Stimulated activated naive B cell treated with anti-CD40 and anti-IgM and Interleukin-4, amounts not matched to agents 10 μg/mL and 1 μg/mL and 100 μg/mL, for 72 hours (primary cell): ENCODE results near the gene TMEM45B.
A peak's percentile ranks its signal among the peaks of the same experiment; 100 is the strongest.
"Not testable (repeated sequence)": the region's sequence is repeated elsewhere in the genome, so short reads cannot be mapped to it uniquely, and the experiment has no call there.

Source experiments
- ATAC-seq, 2 donors: fragments of 150-1000 bp; cut with Tn5 transposase; replicated peaks; 2 replicates each; pipeline ENCODE4 v1.10.0; 2021; ENCODE audit warnings: moderate library complexity in 1 of 2
- DNase-seq: peaks from one replicate; pipeline ENCODE4 v3.0.0; 2021
- H3K27ac Mint-ChIP-seq: one replicate; pipeline ENCODE4 v1.8.0; 2022; ENCODE audit warnings: mild to moderate bottlenecking, mixed read lengths
- H3K27me3 Mint-ChIP-seq, 2 donors: one replicate each; pipeline ENCODE4 v1.8.0; 2022; ENCODE audit warnings: mixed read lengths in 2 of 2
- H3K36me3 Mint-ChIP-seq, 2 donors: one replicate each; pipeline ENCODE4 v1.8.0; 2022; ENCODE audit warnings: mixed read lengths in 2 of 2, mild to moderate bottlenecking in 1 of 2
- H3K4me1 Mint-ChIP-seq, 2 donors: one replicate each; pipeline ENCODE4 v1.8.0; 2022; ENCODE audit warnings: mixed read lengths in 2 of 2, mild to moderate bottlenecking in 1 of 2
- H3K4me3 Mint-ChIP-seq, 2 donors: one replicate each; pipeline ENCODE4 v1.8.0; 2022; ENCODE audit warnings: mild to moderate bottlenecking in 2 of 2, mixed read lengths in 2 of 2, moderate library complexity in 1 of 2
- H3K9me3 Mint-ChIP-seq, 2 donors: one replicate each; pipeline ENCODE4 v1.8.0; 2022; ENCODE audit warnings: mixed read lengths in 2 of 2, mild to moderate bottlenecking in 1 of 2

Gene TMEM45B

DNA sequence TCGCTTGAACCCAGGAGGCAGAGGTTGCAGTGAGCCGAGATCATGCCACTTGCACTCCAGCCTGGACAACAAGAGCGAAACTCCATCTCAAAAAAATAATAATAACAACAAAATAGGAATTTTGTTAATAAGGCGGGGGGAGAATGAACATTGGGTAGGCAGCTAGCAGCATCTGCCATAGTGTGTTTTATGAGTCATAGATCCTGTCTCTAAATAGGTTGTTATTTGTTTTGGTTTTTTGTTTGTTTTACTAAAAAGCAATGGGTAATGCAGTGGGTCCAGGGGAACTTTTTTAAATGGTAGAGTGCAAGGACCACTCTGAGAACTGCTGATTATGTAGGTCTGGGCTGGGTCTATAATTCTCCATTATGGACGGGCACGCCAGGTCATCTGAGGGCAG is 4.6 kb downstream of the TMEM45B start:
- H3K27me3 Mint-ChIP-seq, result peaks cover 39 to 42% of the 10 kb centered on the region in 2 donors
- H3K9me3 Mint-ChIP-seq, ATAC-seq, H3K36me3 Mint-ChIP-seq, H3K4me1 Mint-ChIP-seq, H3K27ac Mint-ChIP-seq, H3K4me3 Mint-ChIP-seq, DNase-seq: not testable (repeated sequence)

DNA sequence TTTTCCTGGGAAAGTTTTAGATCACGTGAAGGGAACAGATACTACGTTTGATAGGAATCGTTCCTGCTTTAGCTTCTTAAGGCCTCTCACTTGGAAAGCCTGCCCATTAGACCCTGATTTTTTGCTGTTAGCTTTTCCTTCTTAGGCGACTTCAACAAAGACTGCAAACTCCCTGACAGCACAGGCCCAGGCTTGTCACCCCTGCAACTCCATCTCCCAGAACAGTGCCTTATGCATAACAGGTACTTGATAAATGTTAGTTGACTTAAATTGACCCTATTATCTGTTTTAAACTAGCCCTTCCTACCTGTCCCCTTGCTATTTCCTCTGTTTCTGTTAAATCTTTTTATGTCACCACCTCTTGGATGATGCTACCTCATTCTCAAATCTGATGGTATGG is 7.6 kb downstream of the TMEM45B start:
- not testable (repeated sequence) for H3K4me1 Mint-ChIP-seq, DNase-seq, H3K27ac Mint-ChIP-seq, ATAC-seq, H3K36me3 Mint-ChIP-seq, H3K4me3 Mint-ChIP-seq, H3K9me3 Mint-ChIP-seq
- H3K27me3 Mint-ChIP-seq, result peaks cover 13 to 22% of the 10 kb centered on the region in 2 donors

DNA sequence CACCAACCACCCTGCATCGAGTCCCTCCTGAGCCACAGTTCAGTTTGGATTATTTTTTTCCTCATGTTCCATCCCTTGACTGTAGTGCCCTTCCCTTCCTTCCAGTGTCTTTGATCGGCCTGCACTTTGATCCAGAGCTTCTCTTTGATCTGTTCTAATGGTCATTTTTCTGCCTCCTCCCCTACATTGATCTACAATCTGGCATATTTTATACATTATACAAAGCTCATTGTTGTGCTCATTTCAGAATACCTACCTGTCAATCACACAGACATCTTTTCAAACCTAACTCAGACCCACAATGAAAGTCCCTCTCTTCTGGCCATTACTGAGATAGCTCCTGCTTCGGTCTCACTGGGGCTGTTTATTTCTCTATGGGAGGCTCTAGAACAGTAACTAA is 8.2 kb downstream of the TMEM45B start:
- H3K36me3 Mint-ChIP-seq, ATAC-seq, H3K4me1 Mint-ChIP-seq, H3K9me3 Mint-ChIP-seq, H3K27ac Mint-ChIP-seq, H3K4me3 Mint-ChIP-seq, DNase-seq: not testable (repeated sequence)
- H3K27me3 Mint-ChIP-seq, result peaks cover 9 to 22% of the 10 kb centered on the region in 2 donors

DNA sequence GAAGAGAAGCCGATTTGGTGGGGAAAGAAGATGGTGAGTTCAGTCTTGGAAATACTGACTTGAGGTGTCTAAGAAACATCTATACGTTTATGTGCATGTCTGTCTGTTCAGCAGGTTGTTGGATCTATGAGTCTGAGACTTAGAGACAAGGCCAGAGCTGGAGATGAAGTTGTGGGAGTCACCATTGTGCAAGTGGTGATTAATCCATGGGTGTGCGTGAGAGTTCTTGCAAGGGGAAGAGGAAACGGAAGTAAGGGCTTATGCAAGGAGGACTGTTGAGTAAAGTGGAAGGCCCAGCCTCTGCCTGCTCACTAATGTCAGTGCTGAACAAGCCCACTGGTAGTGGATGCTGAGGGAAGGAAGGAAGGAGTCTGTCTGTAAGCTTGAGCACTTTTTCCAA is 9.7 kb downstream of the TMEM45B start:
- DNase-seq, result no peak
- no peak for ATAC-seq
- Mint-ChIP-seq H3K9me3 (no peaks in the 10 kb centered on the region), H3K4me1 (no peaks in the 10 kb centered on the region), H3K36me3 (no peaks in the 10 kb centered on the region), H3K4me3 (no peak overlapping the region), H3K27me3 (peaks cover 0 to 16% of the 10 kb centered on the region in 2 donors), H3K27ac (no peak overlapping the region)

DNA sequence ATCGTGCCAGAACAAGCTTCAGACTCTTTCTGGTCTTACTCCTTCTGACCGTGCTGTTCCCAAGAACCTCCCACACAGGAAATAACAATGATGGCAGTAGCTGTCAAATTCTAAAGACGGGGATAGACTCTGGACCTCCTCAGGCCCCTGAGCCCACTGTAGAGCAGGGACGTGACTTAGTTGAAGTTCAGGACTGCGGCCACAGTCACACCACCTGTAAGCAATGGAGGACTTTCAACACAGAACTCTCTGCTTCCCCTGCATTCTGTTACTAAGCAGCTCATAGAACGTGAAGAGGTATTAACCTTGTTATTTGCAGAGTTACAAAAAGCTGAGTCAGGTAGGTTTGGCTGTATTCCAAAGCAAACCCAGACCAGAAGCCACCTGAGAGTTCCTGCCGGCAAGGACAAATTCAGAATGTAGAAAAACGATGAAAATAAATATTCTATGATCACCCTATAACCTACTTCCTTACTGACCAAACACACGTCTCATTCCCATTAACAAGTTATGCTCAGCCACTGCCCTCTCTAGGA is 12.7 kb downstream of the TMEM45B start:
- no peaks in the 10 kb centered on the region for H3K4me1 Mint-ChIP-seq

DNA sequence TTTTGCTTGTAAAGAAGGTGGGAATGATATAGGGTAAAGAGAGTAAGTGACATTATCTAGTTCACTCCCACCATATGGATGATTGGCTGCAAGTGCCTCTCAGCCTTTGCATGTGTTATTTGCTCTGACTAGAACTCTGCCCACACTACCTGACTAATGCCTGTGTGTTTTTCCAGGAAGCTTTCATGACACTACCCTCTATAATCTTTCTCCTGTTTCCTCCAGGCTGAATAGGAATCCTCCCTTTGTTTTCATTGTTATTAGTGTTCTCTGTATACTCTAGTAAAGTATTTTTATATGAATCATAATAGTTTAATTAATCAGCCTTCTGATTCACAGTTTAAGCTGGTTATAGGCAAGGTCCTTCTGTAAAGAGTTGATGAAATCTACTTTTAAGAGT is 13.8 kb downstream of the TMEM45B start:
- H3K27me3 Mint-ChIP-seq, result peaks cover 0 to 11% of the 10 kb centered on the region in 2 donors
- not testable (repeated sequence) for DNase-seq, H3K36me3 Mint-ChIP-seq, H3K27ac Mint-ChIP-seq, H3K4me3 Mint-ChIP-seq, H3K9me3 Mint-ChIP-seq, H3K4me1 Mint-ChIP-seq, ATAC-seq

More for the DNA sequence above, 12.7 kb downstream of the TMEM45B start:
- H3K9me3 Mint-ChIP-seq, result no peaks in the 10 kb centered on the region
- peaks cover 0 to 11% of the 10 kb centered on the region in 2 donors for H3K27me3 Mint-ChIP-seq
- no peak for ATAC-seq
- DNase-seq, result no peak
- no peak overlapping the region for H3K4me3 Mint-ChIP-seq
- H3K27ac Mint-ChIP-seq, result no peak overlapping the region
- H3K36me3 Mint-ChIP-seq, result no peaks in the 10 kb centered on the region

DNA sequence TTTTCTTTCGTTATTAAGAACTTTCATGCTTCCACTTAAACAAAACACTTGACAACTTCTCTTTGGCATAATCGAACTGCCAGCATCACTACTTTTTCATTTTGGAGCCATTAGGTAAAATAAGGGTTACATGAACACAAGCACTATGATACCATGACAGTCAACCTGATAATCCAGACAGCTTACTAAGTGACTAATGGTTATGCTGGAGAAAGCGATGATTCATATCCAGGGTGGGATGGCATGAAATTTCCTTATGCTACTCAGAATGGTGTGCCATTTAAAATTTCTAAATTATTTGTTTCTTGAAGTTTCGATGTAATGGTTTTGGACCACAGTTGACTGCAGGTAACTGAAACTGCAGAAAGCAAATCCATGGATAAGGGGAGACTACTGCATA is 15.6 kb downstream of the TMEM45B start:
- H3K4me3 Mint-ChIP-seq, H3K27ac Mint-ChIP-seq, DNase-seq, ATAC-seq, H3K9me3 Mint-ChIP-seq, H3K4me1 Mint-ChIP-seq, H3K36me3 Mint-ChIP-seq: not testable (repeated sequence)
- H3K27me3 Mint-ChIP-seq, result peaks cover 0 to 11% of the 10 kb centered on the region in 2 donors

DNA sequence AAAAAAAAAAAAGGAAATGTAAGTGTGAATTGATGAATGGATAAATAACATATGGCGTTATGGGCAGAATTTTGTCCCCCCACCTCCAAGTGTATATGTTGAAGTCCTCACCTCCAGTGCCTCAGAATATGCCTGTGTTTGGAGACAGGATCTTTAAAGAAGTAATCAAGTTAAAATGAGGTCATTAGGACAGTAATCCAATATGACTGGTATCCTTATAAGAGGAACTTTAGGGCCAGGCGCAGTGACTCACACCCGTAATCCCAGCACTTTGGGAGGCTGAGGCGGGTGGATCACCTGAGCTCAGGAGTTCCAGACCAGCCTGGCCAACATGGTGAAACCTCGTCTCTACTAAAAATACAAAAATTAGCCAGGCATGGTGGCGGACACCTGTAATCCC is 17.6 kb downstream of the TMEM45B start:
- not testable (repeated sequence) for DNase-seq, H3K36me3 Mint-ChIP-seq, H3K27ac Mint-ChIP-seq, H3K4me3 Mint-ChIP-seq, ATAC-seq, H3K4me1 Mint-ChIP-seq, H3K9me3 Mint-ChIP-seq, H3K27me3 Mint-ChIP-seq

DNA sequence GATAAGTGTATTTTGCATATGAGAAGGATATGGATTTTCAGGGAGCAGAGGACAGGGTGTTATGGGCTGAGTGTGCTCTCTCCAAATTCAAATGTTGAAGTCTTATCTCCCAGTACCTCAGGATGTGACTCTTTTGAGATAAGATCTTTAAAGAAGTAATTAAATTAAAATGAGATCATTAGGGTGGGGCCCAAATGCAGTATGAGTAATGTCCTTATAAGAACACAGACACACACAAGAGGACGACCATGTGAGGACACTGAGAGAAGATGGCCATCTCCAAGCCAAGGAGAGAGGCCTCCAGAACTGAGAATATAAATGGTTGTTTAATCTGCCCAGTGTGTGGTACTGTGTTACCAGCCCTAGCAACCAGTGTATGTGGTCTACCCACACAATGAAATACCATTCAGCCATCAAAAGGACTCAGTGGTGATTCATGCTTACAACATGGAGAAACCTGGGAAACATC is 20.8 kb downstream of the TMEM45B start:
- H3K4me1 Mint-ChIP-seq, ATAC-seq, H3K36me3 Mint-ChIP-seq, H3K9me3 Mint-ChIP-seq, H3K4me3 Mint-ChIP-seq, DNase-seq, H3K27ac Mint-ChIP-seq: not testable (repeated sequence)
- peaks cover 9 to 17% of the 10 kb centered on the region in 2 donors for H3K27me3 Mint-ChIP-seq

DNA sequence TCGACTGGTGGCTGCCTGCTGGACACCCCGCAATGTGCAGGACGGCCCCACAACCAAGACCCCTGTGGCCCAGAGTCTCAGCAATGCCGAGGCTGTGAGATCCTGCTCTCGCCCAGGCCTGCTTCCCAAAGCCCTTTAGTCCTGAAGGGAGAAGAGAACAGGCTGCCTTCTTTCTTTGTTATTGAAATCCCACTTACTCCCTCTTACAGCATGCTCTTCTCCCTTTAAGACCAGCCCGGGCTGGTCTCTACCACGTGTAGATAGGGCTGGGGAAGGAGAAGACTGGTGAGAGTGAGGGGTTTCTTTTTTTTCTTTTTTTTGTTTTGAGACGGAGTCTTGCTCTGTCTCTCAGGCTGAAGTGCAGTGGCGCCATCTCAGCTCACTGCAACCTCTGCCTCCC is 21.3 kb downstream of the TMEM45B start:
- no peak overlapping the region for H3K27ac Mint-ChIP-seq
- no peaks in the 10 kb centered on the region for H3K4me1 Mint-ChIP-seq
- no peaks in the 10 kb centered on the region for H3K36me3 Mint-ChIP-seq
- H3K4me3 Mint-ChIP-seq, result no peak overlapping the region
- DNase-seq (no peak), ATAC-seq (no peak)
- no peaks in the 10 kb centered on the region for H3K9me3 Mint-ChIP-seq
- H3K27me3 Mint-ChIP-seq, result peaks cover 9 to 17% of the 10 kb centered on the region in 2 donors

DNA sequence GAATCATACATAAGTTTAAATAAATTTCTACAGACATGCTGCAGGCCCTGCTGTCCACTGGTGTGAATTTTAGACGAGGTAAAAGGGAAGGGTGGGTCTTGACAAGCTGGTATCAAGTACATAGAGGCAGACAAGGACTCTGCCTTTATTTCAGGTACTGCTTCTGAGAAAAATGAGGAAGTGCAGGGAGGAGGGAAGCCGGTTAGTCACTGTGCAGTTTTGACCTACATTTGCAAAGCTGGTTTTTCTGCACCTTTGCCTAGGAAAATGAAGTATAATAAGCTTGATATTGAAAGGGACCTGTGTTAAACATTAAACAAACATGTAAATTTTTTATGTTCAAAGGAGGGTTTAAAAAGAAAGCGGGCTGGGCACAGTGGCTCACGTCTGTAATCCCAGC is 24.6 kb downstream of the TMEM45B start:
- ATAC-seq (peak in 1 of 2 donors; percentile 44), DNase-seq (no peak)
- Mint-ChIP-seq H3K4me3 (no peak overlapping the region), H3K27ac (no peak overlapping the region), H3K9me3 (no peaks in the 10 kb centered on the region), H3K27me3 (peaks cover 9 to 19% of the 10 kb centered on the region in 2 donors), H3K36me3 (no peaks in the 10 kb centered on the region), H3K4me1 (no peaks in the 10 kb centered on the region)

DNA sequence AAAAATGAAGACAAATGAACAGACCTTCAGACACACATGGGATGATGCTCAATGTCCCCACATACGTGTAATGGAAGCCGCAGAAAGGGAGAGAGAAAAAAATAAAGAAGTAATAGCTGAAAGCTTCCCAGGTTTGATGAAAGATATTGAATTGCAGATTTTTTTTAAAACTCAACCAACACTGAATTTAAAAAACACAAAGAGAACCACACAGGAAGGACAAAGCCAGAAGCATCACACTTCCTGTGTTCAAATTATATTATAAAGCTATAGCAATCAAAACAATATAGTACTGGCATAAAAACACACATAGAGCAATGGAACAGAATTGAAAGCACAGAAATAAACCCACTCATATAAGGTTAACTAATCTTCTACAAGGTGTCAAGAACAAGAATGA is 26.5 kb downstream of the TMEM45B start:
- H3K27me3 Mint-ChIP-seq, result peaks cover 9 to 19% of the 10 kb centered on the region in 2 donors

DNA sequence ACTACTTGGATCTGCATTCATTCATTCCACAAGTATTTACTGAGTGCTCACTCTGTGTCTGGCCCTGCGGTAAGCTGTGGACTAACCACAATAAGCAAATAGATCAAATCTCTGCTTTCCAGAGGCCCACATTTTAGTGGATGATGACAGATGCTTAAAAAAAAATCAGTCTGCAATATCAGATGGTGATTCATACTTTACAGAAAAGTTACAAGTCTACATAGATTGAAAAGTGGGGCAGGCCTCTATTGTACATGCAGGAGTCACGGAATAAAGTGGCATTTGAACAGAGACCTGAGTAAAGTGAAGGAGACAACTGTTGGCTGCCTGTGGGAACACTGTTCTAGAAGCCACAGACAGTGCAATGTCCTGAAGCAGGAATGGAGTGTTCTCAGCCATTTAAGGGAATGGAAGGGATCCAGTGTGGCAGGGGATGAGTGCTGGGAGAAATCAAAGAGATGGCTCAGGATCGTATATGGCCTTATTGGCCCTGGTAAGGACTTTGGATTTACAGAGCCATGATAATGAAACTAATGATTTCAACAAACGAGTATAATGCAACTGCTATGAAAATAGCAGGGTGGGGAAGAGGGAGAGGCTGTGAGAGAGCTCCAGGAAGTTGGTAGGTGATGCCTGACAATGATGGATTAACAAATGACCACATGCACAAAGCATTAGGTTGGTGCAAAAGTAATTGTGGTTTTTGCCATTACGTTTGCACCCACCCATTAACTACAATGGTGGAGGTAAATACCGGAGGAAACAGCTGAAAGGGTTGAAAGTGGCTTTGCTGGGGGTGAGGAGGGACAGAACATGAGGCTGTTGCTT is 31.1 kb downstream of the TMEM45B start:
- ATAC-seq, result no peak
- no peaks in the 10 kb centered on the region for H3K36me3 Mint-ChIP-seq

More for the DNA sequence above, 26.5 kb downstream of the TMEM45B start:
- Mint-ChIP-seq H3K4me1 (peaks cover 0 to 5% of the 10 kb centered on the region in 2 donors), H3K36me3 (no peaks in the 10 kb centered on the region), H3K4me3 (no peak overlapping the region), H3K9me3 (no peaks in the 10 kb centered on the region), H3K27ac (no peak overlapping the region)
- no peak for ATAC-seq
- DNase-seq, result no peak

DNA sequence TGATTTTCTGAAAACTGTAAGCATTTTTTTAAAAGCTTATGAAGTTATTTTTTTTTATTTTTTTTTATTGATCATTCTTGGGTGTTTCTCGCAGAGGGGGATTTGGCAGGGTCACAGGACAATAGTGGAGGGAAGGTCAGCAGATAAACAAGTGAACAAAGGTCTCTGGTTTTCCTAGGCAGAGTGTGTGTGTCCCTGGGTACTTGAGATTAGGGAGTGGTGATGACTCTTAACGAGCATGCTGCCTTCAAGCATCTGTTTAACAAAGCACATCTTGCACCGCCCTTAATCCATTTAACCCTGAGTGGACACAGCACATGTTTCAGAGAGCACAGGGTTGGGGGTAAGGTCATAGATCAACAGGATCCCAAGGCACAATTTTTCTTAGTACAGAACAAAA is 31.7 kb downstream of the TMEM45B start:
- ATAC-seq, H3K4me3 Mint-ChIP-seq, H3K4me1 Mint-ChIP-seq, H3K27me3 Mint-ChIP-seq, DNase-seq, H3K27ac Mint-ChIP-seq, H3K36me3 Mint-ChIP-seq, H3K9me3 Mint-ChIP-seq: not testable (repeated sequence)

More for the DNA sequence above, 31.1 kb downstream of the TMEM45B start:
- Mint-ChIP-seq H3K4me3 (no peak overlapping the region), H3K27me3 (peaks cover 0 to 4% of the 10 kb centered on the region in 2 donors), H3K4me1 (peaks cover 0 to 5% of the 10 kb centered on the region in 2 donors), H3K9me3 (no peaks in the 10 kb centered on the region), H3K27ac (no peak overlapping the region)
- no peak for DNase-seq
